ENCODE measurements around the gene KCTD14.

DNA sequence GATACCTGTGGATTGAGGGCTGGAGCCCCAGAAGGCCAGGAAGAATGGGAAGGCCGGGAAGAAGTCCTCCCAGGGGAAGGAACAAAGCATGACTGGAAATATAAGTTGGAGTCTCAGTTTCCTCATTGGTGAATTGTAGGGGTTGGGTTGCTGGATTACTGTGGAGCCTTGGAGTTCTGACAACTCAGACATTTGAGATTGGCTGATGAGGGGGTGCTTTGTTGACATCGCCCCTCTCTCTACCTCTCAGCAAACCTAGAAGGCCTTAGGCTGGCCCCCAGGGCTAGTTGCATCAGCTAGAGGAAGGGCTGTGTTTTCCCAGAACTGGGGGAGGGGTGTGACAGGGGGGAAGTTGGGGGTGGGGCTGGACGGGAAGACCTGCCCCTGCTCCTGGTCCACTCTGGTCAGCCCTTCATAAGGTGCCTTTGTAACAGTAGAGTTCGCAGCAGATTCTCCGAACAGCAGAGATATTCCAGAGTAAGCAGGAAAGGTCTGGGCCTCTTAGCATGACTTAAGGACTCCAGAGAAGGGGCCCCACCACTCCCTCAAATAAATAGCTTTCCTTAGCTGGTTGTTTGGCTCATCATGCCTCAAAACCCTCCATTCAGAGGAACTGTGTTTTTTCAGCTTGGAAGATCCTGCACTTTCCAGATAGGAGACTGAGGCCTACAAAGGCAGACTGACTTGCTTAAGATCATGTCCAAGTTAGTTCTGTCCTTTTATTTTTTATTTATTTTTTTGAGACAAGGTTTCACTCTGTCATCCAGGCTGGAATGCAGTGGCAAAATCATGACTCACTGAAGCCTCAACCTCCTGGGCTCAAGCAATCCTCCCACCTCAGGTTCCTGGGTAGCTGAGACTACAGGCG, 28.1 kb upstream of the KCTD14 start:
- TF ChIP-seq, protein P1, sequence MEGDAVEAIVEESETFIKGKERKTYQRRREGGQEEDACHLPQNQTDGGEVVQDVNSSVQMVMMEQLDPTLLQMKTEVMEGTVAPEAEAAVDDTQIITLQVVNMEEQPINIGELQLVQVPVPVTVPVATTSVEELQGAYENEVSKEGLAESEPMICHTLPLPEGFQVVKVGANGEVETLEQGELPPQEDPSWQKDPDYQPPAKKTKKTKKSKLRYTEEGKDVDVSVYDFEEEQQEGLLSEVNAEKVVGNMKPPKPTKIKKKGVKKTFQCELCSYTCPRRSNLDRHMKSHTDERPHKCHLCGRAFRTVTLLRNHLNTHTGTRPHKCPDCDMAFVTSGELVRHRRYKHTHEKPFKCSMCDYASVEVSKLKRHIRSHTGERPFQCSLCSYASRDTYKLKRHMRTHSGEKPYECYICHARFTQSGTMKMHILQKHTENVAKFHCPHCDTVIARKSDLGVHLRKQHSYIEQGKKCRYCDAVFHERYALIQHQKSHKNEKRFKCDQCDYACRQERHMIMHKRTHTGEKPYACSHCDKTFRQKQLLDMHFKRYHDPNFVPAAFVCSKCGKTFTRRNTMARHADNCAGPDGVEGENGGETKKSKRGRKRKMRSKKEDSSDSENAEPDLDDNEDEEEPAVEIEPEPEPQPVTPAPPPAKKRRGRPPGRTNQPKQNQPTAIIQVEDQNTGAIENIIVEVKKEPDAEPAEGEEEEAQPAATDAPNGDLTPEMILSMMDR (IDR thresholded peaks at IDR 0.05), result no peak
- TF ChIP-seq ZFX (IDR thresholded peaks at IDR 0.05; ENCODE audit: borderline replicate concordance), result no peak

Measured in 22Rv1 (cell line).